Measurements from ENCODE around the gene SH3GL1.

Gene SH3GL1, protein sequence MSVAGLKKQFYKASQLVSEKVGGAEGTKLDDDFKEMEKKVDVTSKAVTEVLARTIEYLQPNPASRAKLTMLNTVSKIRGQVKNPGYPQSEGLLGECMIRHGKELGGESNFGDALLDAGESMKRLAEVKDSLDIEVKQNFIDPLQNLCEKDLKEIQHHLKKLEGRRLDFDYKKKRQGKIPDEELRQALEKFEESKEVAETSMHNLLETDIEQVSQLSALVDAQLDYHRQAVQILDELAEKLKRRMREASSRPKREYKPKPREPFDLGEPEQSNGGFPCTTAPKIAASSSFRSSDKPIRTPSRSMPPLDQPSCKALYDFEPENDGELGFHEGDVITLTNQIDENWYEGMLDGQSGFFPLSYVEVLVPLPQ

DNA sequence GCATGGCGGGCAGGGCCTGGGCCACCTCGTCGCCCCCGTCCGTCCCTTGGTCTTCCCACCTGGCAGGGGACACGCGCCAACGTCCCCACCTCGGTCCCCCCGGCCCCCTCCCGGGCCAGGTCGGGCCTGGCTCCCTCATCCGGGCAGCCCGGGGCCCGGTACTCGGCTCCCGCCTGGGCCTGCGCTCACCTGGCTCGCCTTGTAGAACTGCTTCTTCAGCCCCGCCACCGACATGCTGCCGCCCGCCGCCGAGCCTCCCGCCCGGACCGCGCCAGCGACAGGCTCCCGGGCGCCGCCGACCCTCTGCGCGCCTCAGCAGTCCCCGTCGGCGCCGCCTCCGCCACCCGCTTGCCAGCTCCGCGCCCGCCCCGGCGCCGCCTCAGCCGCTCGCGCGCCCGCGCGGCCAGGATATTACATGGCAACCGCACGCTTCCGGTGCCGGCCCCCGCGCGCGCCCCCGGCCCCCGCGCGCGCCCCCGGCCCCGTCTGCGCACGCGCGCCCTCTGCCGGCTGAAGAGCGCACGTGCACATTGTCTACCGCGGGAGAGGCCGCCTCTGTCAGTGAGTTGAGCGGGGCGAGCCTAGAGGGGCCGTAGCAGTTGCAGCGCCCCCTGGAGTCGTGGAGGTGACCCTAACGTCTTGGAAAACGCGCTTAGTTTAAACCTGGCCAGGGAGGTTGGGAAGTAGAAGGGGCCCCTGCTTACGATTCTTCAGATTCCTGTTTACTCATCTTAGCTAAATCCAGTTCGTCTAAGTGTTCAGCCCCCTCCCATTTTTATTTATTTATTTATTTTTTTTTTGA lies at the start of gene SH3GL1:
Gene SH3GL1 (minus strand): TSS at position 413 of the 802 bp plus-strand sequence. CDS start 179 bp downstream, at position 234.
- DNase-seq = peak; percentile 75 to 98

DNA sequence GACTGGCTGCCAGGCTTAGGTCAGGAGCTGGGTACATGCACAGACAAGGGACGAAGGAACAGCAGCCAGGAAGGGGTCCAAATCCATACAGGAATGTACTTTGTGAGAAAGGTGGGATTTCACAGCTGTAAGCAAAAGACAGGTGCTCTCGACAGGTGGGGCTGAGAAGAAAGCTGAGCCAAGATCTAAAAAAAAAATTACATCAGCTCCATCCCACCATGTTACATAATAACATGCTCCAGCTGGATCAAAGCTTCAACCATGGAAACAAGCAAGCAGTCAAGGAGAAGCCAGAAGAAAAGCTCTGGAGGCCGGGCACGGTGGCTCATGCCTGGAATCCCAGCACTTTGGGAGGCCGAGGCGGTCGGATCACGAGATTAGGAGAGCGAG lies 49.3 kb upstream of the SH3GL1 start:
- DNase-seq = no peak

- no peak for DNase-seq
Observed at GRCh38 chr19:4449022-4449638, 48.8 kb upstream of the SH3GL1 start.

- no peak for DNase-seq
Observed at GRCh38 chr19:4448147-4448985, 48.0 kb upstream of the SH3GL1 start.

DNA sequence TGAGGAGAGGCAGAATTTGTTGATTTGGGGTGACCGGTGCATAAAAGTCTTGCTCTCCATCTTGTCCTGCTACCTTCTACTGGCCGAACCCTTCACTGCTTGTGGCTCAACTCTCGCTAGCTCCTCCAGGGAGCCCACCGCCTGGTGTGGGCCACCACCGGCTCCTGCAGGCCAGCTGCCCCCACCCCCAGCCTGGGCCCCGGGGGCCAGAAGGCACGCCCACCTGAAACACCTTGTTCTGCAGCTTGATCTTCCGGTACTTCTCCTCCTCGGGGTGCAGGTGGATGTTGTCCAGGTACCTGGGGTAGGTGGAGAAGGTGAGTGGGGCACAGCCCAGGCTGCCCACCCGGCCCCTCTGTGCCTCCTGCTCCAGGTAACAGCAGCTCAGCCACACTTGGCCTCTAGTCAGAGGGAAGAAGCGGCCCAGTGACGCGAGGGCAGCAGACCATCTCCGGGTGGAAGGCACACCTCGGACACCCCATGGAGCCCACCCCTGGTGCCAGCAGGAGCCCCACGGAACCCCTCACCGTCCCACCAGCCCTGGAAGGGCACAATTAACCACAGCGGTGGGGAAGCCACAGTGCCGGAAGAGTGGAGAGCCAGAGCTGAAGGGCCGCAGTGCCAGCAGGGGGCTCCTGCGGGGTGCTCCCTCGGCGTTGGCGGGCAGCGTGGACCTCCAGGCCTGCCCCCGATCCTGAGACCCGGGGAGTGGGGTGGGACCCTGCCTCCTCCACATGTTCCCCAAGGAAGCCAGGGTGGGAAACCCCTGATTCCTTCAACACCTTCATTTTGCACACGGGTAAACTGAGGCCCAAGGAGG lies 47.2 kb upstream of the SH3GL1 start:
- DNase-seq = no peak

GRCh38 chr19:4446704-4447200 lies 46.4 kb upstream of the SH3GL1 start:
- DNase-seq = no peak

DNA sequence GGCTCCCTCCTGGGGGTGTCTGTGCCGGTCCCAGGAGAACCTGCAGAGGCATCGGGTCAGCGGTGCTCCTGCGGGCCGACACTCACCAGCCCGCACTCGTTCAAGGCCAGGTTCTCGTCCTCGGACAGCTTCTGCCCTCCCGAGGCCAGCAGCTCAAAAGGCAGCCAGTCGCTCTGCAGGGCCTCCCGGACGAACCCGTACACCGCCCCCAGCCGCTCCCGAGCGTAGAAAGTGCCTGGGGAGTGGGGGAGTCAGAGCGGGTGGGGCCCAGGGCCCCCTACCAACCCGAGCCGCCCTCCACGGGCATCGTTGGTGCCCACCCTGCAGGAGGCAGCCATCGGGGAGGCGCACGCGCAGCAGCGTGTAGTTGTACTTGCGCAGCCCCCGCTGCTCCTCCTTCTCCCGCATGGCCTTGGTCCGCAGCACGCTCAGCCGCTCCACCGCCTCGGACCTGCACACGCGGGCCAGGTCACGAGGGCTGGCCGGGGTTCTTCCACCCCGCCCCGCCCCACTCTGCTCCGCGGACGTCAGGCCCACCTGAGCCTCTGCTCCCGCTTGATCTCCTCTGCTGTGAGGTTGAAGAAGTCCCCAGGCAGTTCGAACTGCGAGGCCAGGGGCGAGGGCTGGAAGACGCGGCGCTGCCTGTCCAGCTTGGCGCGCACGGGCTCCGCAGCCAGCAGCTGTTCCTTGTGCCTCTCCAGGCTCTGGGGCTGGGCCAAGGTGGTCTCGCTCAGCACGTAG lies 45.8 kb upstream of the SH3GL1 start:
- DNase-seq = no peak

DNA sequence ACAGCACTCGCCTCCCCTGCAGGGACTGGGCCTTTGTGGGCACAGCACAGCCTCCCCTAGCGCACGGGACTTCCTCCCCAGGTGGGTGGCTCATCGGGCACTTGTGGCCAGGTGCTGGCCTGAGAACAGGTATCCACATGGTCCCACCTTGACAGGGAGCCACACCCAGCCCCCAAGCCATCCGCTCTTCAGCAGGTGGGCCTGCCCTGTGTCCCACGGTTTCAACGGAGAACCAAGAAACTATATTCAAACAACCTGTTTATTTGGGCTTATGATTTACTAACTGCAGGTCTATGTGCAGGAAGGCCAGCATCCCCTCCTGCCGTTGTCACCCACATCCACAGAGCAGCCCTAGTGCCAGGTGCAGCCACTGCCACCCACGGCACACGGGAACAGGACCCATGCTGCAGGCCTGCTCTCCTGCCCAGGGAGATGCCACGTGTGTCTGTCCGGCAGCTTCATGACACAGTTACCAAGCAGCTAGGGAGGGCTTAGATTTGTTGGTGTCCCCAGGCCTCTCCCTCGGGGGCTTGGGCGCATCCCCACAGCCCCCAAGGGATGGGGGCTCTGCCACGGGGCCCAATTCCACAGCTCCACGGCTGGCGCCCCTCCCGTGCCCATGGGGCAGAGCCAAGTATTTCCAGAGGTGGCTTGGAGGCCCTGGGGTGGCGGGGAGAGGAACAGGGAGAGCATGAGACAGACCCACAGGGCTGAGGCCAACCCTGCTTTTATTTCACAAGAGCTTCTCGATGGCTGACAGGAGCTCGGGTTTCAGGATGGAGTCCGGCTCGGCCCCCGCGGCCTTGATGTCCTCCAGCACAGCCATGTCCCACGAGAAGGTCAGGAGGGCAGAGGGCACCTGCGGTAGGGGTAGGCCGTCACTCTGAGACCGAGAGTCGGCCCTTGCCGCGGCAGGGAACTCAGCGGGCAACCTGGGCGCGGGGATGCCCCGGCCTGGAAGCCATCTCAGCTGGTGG lies 44.7 kb upstream of the SH3GL1 start:
- no peak for DNase-seq

- DNase-seq = no peak
Observed at GRCh38 chr19:4443966-4444764, 43.8 kb upstream of the SH3GL1 start.

GRCh38 chr19:4443188-4443587 lies 42.8 kb upstream of the SH3GL1 start:
- no peak for DNase-seq

DNA sequence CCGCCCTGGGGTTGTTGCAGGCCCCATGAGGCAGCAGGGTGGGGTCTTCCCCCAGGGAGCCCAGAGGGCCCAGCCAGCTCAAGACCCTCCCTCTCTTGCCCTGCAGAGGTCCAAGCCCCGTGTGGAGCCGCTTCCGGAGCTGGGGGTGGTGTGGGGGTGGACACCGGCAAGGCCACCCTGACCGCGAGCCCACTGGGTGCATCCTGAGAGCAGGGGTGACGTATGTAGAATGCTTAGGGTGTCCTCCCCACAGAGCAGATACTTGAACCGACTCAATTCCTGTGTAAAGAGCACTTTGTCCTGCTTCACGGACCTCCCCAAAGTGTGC lies 42.4 kb upstream of the SH3GL1 start:
- DNase-seq = no peak

DNA sequence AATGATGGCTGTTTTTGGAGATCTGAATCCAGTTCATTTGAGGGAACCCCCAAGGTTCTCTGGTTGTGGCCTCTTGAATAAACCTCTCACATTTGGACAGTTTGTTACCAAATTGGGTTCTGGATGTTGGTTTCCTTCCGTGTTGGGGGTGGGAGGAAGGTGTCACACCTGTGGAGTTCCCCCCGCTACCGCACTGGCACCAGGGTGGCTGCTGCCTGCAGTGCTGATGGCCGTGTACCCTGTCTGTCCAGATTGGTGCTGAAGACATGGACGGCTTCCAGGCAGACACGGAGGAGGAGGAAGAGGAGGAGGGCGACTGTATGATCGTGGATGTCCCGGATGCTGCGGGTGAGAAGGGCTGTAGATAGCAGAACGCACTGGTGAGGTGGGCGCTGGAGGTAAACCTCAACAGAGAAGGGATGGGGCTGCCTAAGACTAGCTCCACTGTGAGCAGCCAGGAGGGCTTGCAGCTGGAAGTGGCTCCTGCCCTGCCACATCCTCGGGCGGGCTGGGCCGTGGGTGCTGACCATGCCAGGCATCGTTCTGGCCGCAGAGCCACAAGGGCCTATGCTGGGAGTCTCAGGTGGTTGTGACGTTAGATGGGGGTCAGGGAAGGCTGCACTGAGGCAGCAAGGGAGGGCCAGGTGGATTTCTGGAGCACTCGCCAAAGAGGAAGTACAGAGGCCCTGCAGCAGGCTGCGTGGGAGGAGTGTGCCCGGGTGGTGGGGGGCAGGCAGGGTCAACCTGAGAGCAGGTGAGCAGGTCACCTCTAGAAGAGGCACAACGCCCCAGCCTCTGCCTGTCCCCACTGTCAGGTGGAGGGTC lies 41.9 kb upstream of the SH3GL1 start:
- no peak for DNase-seq

GRCh38 chr19:4439243-4439642 lies 38.9 kb upstream of the SH3GL1 start:
- no peak for DNase-seq

DNA sequence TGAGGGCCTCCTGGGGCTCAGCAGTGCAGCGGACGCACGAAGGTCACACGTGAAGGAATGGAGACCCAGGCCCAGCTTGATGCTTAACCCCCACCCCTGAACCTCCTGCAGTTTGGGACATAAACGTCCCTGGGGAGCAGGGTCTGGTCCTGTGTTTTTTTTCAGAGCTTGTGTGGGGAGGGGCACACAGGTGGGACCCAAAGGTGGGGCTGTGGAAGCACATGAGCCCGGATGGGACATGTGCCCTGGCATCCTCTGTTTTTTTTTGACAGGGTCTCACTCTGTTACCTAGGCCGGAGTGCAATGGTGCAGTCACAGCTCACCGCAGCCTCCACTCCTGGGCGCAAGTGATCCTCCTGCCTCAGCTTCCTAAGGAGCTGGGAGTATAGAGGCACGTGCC lies 36.8 kb upstream of the SH3GL1 start:
- no peak for DNase-seq

- DNase-seq = no peak
Observed at GRCh38 chr19:4436231-4436630, 35.9 kb upstream of the SH3GL1 start.

DNA sequence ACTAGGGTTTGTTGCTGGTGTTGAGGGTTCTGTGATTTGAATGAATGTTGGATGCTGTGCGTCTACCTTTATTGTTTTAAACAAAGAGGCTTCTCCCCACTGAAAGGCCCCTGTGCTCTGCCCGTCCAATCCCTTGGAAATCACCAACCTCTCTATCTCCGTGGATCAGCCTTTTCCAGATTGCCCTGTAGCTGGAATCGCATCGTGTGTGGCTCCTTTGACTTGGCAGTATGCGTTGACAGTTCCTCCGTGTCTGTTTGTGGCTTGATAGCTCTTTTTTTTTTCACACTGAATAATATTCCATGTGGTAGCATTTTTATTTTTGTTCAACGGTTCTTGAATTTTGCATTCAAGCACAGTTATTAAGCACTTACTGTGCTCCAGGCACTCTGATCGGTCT lies 34.0 kb upstream of the SH3GL1 start:
- DNase-seq = no peak

- DNase-seq = no peak
Observed at GRCh38 chr19:4432918-4433506, 32.7 kb upstream of the SH3GL1 start.
